GM19452 (cell line): Measurements from ENCODE around the gene UBE3D.
"Not testable (repeated sequence)": the region's sequence is repeated elsewhere in the genome, so short reads cannot be mapped to it uniquely, and the experiment has no call there.

Source experiments
- ATAC-seq: cut with Tn5 transposase; IDR thresholded peaks from one replicate; pipeline ENCODE4 v1.9.1; 2021; ENCODE audit not compliant: unreplicated experiment

The UBE3D gene

DNA sequence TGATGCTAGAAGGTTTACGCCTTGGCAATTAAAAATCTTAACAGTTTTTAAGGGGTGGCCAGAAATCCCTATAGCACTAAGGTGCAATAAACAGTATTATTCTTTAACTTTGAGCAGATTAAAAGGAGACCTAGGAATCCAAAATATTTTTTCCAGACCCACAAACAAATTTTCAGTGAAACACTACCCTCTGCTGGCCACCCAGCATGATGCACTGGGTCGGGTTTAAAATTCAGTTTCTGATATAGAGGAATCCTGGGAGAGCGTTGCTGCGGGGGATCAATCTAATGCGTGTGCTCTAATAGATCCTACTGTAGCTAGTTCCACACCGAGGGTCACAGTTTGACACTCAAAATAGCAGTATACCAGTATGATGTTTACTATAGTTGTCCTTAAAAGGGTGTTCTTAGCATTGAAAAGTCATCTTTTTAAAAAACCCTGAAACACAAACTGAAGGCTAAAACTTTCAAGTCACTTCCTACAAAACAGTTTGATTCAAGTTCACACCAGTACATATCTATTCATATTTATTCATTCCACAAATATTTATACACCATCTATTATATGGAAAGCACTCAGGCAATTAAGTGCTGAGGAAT, 10.2 kb downstream of the UBE3D start:
- ATAC-seq, result no peak

DNA sequence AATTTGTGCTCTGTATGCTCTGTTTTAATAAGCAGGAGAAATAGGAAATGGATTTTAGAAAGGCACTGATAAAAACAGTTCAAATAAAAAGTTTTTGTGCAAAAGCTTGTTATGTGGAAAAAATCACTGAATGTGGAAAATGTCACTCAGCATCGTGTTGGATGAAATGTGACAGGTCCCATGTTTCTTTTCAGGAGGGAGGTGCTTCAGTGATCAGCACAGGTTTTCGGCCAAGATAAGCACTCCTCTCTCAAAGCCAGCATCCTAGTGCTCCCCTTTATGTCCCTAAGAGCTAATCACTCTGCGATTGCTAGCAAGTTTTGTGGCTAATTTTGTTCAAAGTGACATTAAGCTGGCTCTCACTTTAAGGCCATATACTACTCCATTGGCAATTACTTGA, 12.0 kb downstream of the UBE3D start:
- ATAC-seq, result no peak

DNA sequence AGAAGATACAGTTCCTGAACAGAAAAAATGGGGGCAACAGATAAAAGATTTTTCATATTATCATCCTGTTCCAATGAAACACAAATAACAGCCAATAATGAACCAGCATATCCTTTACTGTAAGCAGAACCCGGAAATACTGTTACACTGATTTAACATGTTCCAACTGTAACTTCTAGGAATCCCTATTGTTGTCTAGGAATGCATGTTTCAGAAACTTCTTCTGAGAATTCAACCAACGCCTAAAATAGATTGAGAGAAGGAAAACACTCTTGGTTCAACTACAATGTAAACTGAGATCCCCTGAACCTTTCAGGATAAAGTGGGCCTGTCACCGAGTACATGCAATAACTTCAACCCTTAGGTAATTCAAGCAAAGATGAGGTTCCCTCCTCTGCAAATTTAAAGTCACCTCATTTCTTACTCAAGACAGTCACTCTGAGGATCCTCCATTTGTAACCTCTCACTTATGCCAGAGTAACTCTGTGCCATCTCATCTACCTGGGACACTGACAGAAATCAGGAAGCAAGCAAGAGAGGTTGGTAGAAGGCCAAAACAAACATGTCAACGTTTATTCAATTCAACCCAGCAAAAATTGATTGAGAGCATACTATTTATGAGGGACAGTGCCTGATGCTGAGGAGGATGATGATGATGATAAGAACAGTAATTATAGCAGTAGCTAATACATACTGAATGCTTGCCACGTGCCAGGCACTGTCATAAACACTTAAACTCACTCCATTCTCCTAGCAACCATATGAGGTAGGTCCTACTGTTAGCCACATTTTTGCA, 14.1 kb downstream of the UBE3D start:
- no peak for ATAC-seq

DNA sequence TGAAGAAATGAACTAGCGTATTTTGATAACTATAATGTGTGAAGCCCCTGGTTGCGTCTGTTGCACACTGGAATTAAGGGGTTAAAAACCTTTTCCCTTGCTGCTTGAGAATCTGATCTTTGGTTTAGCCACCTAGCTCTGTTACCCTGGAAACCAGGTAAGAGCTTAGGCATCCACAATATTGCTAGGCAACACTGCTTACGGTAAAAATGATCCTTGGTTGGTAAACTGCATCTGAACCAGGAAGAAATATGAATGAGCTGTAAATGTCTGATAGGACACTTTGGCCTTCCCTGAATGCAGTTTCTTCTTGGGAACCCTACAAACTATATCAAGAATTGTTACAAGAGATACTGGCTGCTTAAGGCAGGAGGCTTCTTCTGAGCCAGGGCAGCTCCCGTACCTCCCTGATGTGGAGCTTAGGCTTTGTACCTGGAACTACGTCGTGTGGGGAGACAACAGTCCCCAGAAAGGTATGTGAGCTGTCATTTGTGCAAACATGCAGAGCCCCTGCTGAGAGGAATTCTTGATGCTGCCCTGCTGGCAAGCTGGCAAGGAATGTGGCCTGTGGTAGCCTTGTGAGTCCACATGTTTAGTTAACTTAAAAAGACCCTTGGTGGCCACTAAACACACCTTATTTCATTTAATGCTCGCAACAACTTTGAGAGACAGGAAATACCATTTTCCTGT, 18.4 kb downstream of the UBE3D start:
- no peak for ATAC-seq

DNA sequence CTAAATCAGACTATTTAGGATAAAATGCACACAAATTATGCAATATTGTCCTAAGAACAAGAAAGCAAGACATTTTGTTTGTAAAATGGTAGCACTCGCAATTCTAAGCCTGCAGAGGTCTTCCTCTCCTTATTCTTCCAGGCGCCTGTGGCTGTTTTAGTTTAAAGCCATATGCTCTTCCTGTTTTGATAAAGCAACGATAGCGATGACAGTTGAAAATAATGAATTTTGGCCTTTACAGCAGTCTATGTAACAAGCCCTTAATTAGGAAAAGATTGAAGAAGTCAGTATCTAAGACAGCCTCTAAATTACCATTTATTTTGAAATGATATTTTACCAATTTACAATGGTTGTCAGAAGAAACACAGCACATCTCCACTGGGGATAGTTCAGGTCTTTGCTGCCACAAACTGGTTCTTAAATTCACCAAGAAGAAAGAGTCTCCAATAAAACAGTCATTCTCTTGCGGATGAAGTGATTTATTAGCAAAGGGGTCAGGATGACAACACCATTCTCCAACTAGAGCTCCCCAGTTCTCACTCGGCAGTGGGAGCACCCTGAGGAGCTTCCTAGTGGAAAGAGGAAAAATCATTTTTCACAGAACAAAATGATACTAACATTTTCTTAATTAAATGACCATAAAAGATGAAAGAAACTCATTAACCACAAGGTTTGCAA, 21.4 kb downstream of the UBE3D start:
- ATAC-seq, result no peak

DNA sequence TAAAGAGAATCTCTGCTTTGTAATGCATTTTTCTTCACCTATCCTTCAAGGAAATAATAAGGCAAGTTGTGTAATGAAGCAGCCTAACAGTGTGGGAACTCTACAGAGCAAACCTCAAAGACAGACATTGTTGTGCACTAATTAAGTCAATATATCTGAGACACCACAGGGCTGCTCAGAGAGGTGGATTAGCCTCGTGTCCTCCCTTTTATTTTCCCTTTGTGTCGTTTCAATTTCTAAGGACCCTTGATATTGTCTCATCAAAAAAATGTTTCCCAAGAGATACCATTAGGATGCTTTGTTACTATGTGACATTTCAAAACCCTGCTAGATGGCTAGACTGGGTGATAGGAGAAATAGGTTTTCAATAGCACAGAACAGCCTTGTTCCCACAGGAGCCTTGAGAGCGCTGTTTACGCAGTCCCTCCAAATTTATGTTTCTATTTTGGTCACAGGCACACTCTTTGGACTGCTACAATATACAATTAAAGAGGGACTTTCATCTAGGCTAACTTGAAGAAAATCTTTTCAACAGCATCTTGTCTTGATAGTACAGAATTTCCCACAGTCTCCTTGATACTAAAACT, 23.1 kb downstream of the UBE3D start:
- ATAC-seq, result no peak

DNA sequence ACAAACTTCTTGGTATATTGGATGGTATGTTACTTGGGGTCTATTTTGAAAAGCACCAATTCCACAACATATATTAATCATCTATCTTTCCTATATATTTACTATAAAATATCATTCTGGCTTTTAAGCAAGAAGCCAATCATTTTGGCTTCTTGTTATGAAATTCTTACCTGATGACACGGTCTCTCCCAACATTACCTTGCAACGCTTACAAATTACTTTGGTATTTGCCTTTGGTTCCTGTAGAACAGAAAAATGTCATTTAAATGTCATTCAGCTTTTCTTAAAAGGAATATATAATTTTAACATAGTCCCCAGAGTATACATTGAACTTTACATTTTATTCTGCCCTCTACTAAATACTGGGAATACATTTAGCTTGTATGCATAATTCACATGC, 27.4 kb downstream of the UBE3D start:
- no peak for ATAC-seq

DNA sequence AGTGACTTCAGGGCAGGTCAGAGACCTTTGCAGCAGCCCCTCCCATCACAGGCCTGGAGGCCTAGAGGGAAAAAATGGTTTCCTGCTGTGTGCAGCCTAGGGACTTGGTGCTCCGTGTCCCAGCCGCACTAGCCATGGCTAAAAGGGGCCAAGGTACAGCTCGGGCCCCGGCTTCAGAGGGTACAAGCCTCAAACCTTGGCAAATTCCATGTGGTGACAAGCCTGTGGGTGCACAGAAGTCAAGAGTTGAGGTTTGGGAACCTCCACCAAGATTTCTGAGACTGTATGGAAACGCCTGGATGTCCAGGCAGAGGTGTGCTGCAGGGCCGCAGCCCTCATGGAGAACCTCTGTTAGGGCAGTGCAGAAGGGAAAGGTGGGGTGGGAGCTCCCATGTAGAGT, 34.0 kb downstream of the UBE3D start:
- no peak for ATAC-seq

DNA sequence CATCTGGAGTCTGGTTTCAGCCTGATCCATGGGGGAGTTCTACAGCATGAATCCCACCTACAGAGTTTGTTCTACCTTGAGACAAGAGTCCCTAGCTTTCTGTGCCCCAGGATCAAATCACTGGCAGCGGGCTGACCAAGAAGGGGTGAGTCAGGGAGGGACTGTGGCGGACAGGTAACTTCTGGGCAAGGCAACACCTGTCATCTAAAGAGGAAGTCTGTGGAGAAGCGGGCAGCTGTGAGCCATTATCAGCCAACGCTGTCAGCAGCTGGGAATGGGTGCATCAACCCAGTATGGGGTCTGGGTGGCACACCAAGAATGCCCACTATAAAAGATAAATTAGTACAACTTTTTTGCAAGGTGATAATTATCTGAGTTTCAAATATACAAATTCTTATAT, 45.9 kb downstream of the UBE3D start:
- ATAC-seq, result no peak

DNA sequence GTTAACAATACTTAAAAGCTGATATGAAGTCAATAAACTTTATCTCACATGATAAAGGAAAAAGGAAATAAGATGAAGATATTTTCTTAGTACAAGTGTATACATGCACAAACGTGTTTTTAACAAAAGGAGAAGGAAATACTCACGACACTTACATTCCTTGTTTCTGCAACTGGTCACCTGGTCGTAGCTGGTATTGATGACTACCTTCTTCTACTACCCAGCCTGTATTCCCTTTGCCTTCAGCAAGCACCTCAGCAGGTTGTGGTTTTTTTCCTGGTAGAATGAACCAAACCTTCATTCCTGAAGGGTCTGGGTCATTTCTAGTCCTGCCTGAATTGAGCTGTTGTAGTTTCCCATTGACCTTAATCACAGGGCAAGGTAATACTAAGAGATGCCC, 54.5 kb downstream of the UBE3D start:
- not testable (repeated sequence) for ATAC-seq

DNA sequence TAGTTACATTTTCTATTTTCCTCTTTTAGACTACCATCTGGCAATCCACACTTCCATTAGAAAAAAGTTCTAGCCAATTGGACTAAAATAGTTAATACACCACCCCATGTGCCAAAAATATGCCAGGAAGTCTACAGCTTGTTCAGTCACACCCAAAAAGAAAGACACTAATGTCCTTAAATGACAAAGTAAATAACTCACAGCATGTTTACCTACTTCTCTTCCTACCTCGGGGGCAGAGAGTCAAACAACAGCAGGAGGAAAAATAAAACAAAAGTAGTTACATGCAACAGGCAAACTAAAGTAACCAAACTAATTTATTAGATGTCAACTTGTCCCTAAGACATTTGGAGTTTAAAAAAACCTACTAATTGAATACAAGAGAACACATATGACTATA, 57.0 kb downstream of the UBE3D start:
- no peak for ATAC-seq

DNA sequence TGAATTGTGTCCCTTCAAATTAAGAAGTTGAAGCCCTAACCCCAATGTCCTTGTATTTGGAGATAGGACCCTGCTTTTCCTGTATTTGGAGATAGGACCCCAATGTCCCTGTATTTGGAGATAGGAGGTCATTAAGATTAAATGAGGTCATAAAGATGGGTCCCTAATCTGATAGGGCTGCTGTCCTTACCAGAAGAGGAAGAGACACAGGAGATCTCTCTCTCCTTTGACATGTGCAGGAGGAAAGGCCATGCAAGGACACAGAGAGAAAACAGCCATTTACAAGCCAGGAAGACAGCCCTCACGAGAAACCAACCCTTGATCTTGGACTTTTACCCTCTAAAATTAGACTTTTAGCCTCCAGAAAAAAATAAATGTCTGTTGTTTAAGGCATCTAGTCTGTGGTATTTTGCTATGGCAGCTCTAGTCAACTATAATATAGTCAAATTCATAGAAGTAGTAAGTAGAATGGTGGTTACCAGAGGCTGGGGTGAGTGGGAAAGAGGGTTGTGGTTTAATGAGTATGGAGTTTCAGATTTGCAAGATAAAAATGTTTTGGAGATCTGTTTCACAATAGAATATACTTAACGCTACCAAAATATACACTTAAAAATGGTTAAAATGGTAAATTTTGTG, 59.3 kb downstream of the UBE3D start:
- ATAC-seq, result no peak

DNA sequence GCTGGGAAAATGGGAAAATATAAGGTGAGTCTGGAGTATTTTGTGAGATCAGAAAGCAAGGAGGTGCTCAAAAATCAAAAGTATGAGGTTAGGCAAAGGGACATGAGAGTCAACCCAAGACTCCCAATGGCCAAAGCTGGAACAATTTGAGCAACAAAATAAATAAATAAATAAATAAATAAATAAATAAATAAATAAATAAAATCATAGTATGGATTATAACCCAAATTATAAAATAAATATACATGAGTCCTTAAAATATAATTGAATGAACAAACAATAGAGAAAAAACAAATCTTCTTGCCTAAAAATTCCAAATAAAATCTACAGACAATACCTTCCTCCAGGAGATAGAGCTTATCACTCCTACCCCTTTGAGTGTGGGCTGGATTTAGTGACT, 69.5 kb downstream of the UBE3D start:
- ATAC-seq, result no peak

DNA sequence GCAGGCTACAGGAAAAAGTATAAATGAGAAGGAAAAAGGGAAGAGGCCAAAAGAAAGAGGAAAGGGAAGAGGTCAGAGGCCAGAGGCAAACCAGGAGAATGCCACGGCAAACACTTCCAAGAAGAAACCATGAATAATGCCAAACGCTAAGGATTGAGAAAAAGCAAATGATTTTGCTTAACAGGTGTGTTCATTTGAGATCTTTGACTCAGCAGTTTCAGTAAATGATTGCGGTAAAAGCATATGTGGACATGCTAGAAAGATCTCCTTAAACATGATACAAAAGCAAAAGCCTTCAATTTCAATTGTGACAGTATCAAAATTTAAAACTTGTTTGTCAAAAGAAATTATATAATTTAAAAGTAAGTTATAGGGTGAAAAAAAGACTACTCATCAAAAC, 70.6 kb downstream of the UBE3D start:
- ATAC-seq, result no peak

DNA sequence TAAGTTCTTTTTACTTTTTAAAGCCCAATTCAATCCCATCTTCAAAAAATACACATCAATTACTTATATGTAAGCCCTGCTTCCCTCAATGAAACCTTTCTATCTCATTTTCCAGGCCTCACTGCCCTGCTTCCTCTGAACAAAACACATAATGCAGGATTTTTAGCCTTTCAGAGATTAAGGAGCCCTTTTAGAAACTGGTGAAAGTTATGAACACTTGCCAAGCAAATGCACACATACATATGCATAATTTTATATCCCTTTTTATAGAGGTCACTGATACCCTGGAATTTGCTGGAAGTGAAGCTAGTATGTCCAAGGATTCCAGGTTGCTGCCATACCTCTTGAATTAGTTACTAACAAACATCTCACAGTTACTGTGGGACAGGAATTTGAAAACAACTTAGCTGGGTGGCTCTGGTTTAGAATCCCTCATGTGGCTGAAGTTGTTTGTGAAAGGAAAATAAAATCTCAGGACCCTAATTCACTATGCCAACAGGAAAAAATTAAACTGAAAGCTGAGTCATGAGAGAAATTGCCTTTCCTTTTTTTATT, 75.8 kb downstream of the UBE3D start:
- no peak for ATAC-seq

DNA sequence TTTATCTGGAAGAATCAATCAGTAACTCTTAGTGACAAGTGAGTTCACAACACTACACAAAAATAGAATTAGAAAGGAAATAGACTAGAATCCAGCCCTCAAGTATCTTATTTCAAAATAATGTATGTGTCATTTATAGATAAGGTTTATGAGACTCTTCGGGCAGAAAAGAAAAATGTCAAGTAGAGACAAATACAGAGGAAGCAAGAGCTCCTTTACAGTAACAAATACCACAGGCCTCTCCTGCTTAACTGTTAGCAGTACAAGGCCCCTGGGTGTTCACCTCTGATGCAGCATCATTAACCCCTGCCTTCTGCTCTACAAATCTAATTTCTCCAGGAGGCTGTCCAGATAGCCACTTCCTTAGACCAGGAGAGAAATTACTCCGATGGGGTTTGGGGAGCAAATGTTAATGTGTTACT, 76.7 kb downstream of the UBE3D start:
- no peak for ATAC-seq

DNA sequence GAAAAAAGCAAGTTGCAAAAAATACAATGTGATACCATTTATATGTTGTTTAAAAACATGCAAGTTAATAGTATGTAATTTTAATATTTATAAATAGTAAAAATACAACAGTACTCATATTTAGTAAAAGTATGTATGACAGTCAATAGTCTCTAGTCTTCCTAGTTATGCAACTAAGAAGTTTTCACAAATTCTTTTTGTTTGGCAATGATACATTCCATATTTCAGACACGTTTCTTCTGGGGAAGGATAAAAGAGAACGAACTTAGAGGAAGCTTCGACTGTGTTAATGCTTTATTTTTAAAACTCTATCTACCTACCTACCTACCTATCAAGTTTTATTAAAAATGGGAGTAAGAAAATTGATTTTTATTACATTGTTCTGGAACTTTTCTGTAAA, 77.7 kb downstream of the UBE3D start:
- ATAC-seq, result no peak

DNA sequence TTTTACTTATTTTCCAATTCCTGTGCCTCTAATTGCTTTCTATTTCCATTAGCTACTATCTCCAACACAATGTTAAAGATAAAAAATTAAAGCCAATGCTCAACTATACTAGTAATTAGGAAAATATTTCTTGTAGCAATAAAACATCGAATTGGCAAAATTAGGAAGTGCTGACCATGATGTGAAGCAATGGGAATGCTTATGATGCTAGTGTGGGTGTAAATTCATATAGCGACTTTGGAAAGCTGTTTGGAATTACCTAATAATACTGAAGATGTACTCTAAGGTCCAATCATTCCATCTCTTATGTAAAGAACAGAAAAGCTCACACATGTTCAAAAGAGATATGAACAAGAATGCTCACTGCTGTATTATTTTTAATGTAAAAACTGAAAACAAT, 78.2 kb downstream of the UBE3D start:
- ATAC-seq, result no peak

DNA sequence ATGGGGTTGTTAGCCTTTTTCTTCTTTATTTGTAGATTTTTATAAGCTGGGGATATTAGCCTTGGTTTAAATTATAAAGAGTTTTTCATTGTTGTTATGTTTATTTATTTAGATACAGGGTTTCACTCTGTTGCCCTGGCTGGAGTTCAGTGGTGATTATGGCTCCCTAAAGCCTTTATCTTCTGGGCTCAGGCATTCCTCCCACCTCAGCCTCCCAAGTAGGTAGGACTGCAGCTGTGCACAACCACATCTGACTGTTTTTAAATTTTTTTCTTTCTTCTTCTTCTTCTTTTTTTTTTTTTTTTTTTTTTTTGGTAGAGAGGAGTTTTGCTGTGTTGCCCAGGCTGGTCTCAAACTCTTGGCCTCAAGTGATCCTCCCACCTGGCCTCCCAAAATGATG, 80.9 kb downstream of the UBE3D start:
- ATAC-seq, result no peak

DNA sequence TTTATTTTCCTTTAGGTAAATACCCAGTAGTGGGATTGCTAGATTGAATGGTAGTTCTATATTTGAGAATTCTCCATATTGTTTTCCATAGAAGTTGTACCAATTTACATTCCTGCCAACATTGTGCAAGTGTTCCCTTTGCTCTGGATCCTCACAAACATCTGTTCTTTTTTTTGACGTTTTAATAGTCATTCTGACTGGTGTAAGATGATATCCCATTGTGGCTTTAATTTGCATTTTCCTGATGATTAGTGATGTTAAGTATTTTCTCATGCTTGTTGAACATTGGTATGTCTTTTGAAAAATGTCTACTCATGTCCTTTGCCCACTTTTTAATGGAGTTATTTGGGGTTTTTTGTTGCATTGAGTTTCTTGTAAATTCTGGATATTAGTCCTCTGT, 85.6 kb downstream of the UBE3D start:
- no peak for ATAC-seq

DNA sequence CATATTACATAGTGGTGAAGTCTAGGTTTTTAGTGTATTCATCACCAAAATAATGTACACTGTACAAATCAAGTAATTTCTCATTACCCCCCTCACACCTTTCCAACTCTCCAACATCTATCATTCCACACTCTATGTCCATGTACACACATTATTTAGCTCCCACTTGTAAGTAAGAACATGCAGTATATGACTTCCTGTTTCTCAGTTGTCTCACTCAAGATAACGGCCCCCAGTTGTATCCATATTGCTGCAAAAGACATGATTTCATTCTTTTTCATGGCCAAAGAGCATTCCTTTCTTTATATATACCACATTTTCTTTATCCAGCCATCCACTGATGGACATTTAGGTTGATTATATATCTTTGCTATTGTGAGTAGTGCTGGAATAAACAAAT, 86.0 kb downstream of the UBE3D start:
- ATAC-seq, result no peak
